ENCODE data around the gene SFMBT2.
"Not testable (repeated sequence)": the region's sequence is repeated elsewhere in the genome, so short reads cannot be mapped to it uniquely, and the experiment has no call there.

Gene SFMBT2

GRCh38 chr10:7317786-7318446, 92.9 kb downstream of the SFMBT2 start:
- DNase-seq = no peak

- no peak for DNase-seq
These were observed 94.0 kb downstream of the SFMBT2 start for GRCh38 chr10:7316839-7317238.

- no peak for DNase-seq
These were observed 94.9 kb downstream of the SFMBT2 start for GRCh38 chr10:7315906-7316305.

GRCh38 chr10:7314170-7314569, 96.7 kb downstream of the SFMBT2 start:
- DNase-seq = peak; percentile 30

GRCh38 chr10:7312488-7312857, 98.4 kb downstream of the SFMBT2 start:
- DNase-seq = peak; percentile 73

- not testable (repeated sequence) for DNase-seq
These were observed 98.9 kb downstream of the SFMBT2 start for GRCh38 chr10:7311850-7312487.

GRCh38 chr10:7311218-7311849, 99.5 kb downstream of the SFMBT2 start:
- peak; percentile 96 for DNase-seq

GRCh38 chr10:7310076-7310475, 100.8 kb downstream of the SFMBT2 start:
- DNase-seq = no peak

GRCh38 chr10:7308826-7309225, 102.0 kb downstream of the SFMBT2 start:
- DNase-seq = no peak

GRCh38 chr10:7306616-7307015, 104.2 kb downstream of the SFMBT2 start:
- DNase-seq = no peak

- DNase-seq = no peak
These were observed 104.7 kb downstream of the SFMBT2 start for GRCh38 chr10:7306147-7306546.

- no peak for DNase-seq
These were observed 105.8 kb downstream of the SFMBT2 start for GRCh38 chr10:7305053-7305452.

- DNase-seq = no peak
These were observed 106.7 kb downstream of the SFMBT2 start for GRCh38 chr10:7304110-7304509.

GRCh38 chr10:7302930-7303557, 107.8 kb downstream of the SFMBT2 start:
- DNase-seq = no peak

GRCh38 chr10:7302392-7302906, 108.4 kb downstream of the SFMBT2 start:
- DNase-seq = peak; percentile 73

GRCh38 chr10:7301006-7301778, 109.6 kb downstream of the SFMBT2 start:
- DNase-seq = no peak

- DNase-seq = peak; percentile 85
These were observed 110.4 kb downstream of the SFMBT2 start for GRCh38 chr10:7300384-7300971.

- not testable (repeated sequence) for DNase-seq
These were observed 111.1 kb downstream of the SFMBT2 start for GRCh38 chr10:7299601-7300325.

- DNase-seq = no peak
These were observed 112.3 kb downstream of the SFMBT2 start for GRCh38 chr10:7298495-7298894.

GRCh38 chr10:7297094-7297493, 113.7 kb downstream of the SFMBT2 start:
- DNase-seq = no peak

- DNase-seq = no peak
These were observed 114.2 kb downstream of the SFMBT2 start for GRCh38 chr10:7296648-7297047.

GRCh38 chr10:7296076-7296475, 114.8 kb downstream of the SFMBT2 start:
- no peak for DNase-seq

Data from kidney glomerular epithelial cell (primary cell).